ENCODE results near the gene LDLR.

- TF ChIP-seq CTCF (conservative IDR thresholded peaks at IDR 0.05) (no peak), EZH2 (IDR thresholded peaks at IDR 0.05; ENCODE audit: low read depth) (no peak)
These were observed 7.1 kb downstream of the LDLR start for GRCh38 chr19:11096210-11096841.

Measured in PC-9 (cell line).